Hepatocyte (in vitro differentiated cells): ENCODE data around the gene GPRC5A.

Experiments used
- CTCF ChIP-seq: fragments of 200-600 bp; sonication (generic); IDR thresholded peaks from 2 replicates; pipeline ENCODE4 v1.5.1; 2016; ENCODE audit warnings: antibody characterized with exemption, mild to moderate bottlenecking; ENCODE audit not compliant: poor library complexity
- EZH2 ChIP-seq: fragments of 200-600 bp; sonication (generic); IDR thresholded peaks from 2 replicates; pipeline ENCODE4 v1.6.1; 2016; ENCODE audit warnings: antibody characterized with exemption, mild to moderate bottlenecking, borderline replicate concordance
- EZH2phosphoT487 ChIP-seq: fragments of 200-600 bp; sonication (generic); IDR thresholded peaks from one replicate; pipeline ENCODE4 v1.6.1; 2018; ENCODE audit warnings: antibody characterized with exemption, mild to moderate bottlenecking, low read depth, moderate library complexity; ENCODE audit not compliant: unreplicated experiment, severe bottlenecking

- TF ChIP-seq CTCF (no peak), EZH2phosphoT487 (no peak), EZH2 (no peak)
Observed at GRCh38 chr12:12946686-12947355, 55.5 kb downstream of the GPRC5A start.
